ENCODE data around the gene CD3D.
A peak's percentile ranks its signal among the peaks of the same experiment; 100 is the strongest.

CD3D gene

GRCh38 chr11:118349475-118349874 is 7.0 kb upstream of the CD3D start:
- Mint-ChIP-seq H3K36me3 (ENCODE audit: low read depth) (peaks cover 62% of the 10 kb centered on the region), H3K4me1 (ENCODE audit: low read depth) (peaks cover 58% of the 10 kb centered on the region), H3K4me3 (no peak overlapping the region), H3K27me3 (no peaks in the 10 kb centered on the region), H3K27ac (peak overlapping the region; percentile 64), H3K9me3 (no peaks in the 10 kb centered on the region)

GRCh38 chr11:118343981-118344515 is 1.5 kb upstream of the CD3D start, which contains the start of gene CD3G:
CD3G (plus strand) TSS chr11:118344344; CDS start chr11:118344424, 80 bp downstream.
- H3K4me1 Mint-ChIP-seq (ENCODE audit: low read depth), result peaks cover 65% of the 10 kb centered on the region
- H3K27me3 Mint-ChIP-seq, result no peaks in the 10 kb centered on the region
- peak within 1 kb of the TSS; percentile 98 for H3K27ac Mint-ChIP-seq
- peaks cover 54% of the 10 kb centered on the region for H3K36me3 Mint-ChIP-seq (ENCODE audit: low read depth)
- H3K4me3 Mint-ChIP-seq, result peak within 1 kb of the TSS; percentile 89
- H3K9me3 Mint-ChIP-seq, result no peaks in the 10 kb centered on the region

- Mint-ChIP-seq H3K4me3 (peak overlapping the region; percentile 89), H3K36me3 (ENCODE audit: low read depth) (peaks cover 54% of the 10 kb centered on the region), H3K27ac (peak overlapping the region; percentile 98), H3K9me3 (no peaks in the 10 kb centered on the region), H3K4me1 (ENCODE audit: low read depth) (peaks cover 65% of the 10 kb centered on the region), H3K27me3 (no peaks in the 10 kb centered on the region)
Observed at GRCh38 chr11:118343248-118343647, 743 bp upstream of the CD3D start.

- Mint-ChIP-seq H3K27me3 (no peaks in the 10 kb centered on the region), H3K9me3 (no peaks in the 10 kb centered on the region), H3K4me3 (peak overlapping the region; percentile 89), H3K27ac (peak overlapping the region; percentile 98), H3K4me1 (ENCODE audit: low read depth) (peaks cover 57% of the 10 kb centered on the region), H3K36me3 (ENCODE audit: low read depth) (peaks cover 60% of the 10 kb centered on the region)
Observed at GRCh38 chr11:118341815-118342489, 553 bp downstream of the CD3D start.

GRCh38 chr11:118341261-118341660 is 1.2 kb downstream of the CD3D start:
- H3K36me3 Mint-ChIP-seq (ENCODE audit: low read depth), result peaks cover 61% of the 10 kb centered on the region
- H3K27ac Mint-ChIP-seq, result peak overlapping the region; percentile 98
- no peaks in the 10 kb centered on the region for H3K27me3 Mint-ChIP-seq
- H3K4me3 Mint-ChIP-seq, result peak overlapping the region; percentile 89
- peaks cover 55% of the 10 kb centered on the region for H3K4me1 Mint-ChIP-seq (ENCODE audit: low read depth)
- H3K9me3 Mint-ChIP-seq, result no peaks in the 10 kb centered on the region

GRCh38 chr11:118340449-118340848 is 2.1 kb downstream of the CD3D start:
- Mint-ChIP-seq H3K4me3 (peak overlapping the region; percentile 89), H3K4me1 (ENCODE audit: low read depth) (peaks cover 50% of the 10 kb centered on the region), H3K27me3 (no peaks in the 10 kb centered on the region)

GRCh38 chr11:118339281-118339961 is 3.1 kb downstream of the CD3D start:
- H3K4me1 Mint-ChIP-seq (ENCODE audit: low read depth), result peaks cover 51% of the 10 kb centered on the region
- H3K36me3 Mint-ChIP-seq (ENCODE audit: low read depth), result peaks cover 49% of the 10 kb centered on the region
- peak overlapping the region; percentile 89 for H3K4me3 Mint-ChIP-seq
- H3K27ac Mint-ChIP-seq, result peak overlapping the region; percentile 98
- H3K9me3 Mint-ChIP-seq, result no peaks in the 10 kb centered on the region
- no peaks in the 10 kb centered on the region for H3K27me3 Mint-ChIP-seq

More at GRCh38 chr11:118340449-118340848, 2.1 kb downstream of the CD3D start:
- H3K9me3 Mint-ChIP-seq, result no peaks in the 10 kb centered on the region
- H3K27ac Mint-ChIP-seq, result peak overlapping the region; percentile 98
- H3K36me3 Mint-ChIP-seq (ENCODE audit: low read depth), result peaks cover 57% of the 10 kb centered on the region

- H3K9me3 Mint-ChIP-seq, result no peaks in the 10 kb centered on the region
- peak overlapping the region; percentile 98 for H3K27ac Mint-ChIP-seq
- peak overlapping the region; percentile 89 for H3K4me3 Mint-ChIP-seq
- H3K27me3 Mint-ChIP-seq, result no peaks in the 10 kb centered on the region
- H3K36me3 Mint-ChIP-seq (ENCODE audit: low read depth), result peaks cover 49% of the 10 kb centered on the region
- peaks cover 49% of the 10 kb centered on the region for H3K4me1 Mint-ChIP-seq (ENCODE audit: low read depth)
Observed at GRCh38 chr11:118338637-118339061, 3.9 kb downstream of the CD3D start.

GRCh38 chr11:118334745-118335144 is 7.8 kb downstream of the CD3D start:
- Mint-ChIP-seq H3K4me1 (ENCODE audit: low read depth) (peaks cover 47% of the 10 kb centered on the region), H3K36me3 (ENCODE audit: low read depth) (peaks cover 27% of the 10 kb centered on the region), H3K4me3 (peak overlapping the region; percentile 59), H3K27me3 (no peaks in the 10 kb centered on the region), H3K27ac (peak overlapping the region; percentile 85), H3K9me3 (no peaks in the 10 kb centered on the region)

- Mint-ChIP-seq H3K4me1 (ENCODE audit: low read depth) (peaks cover 19% of the 10 kb centered on the region), H3K27me3 (no peaks in the 10 kb centered on the region), H3K4me3 (no peak overlapping the region), H3K9me3 (no peaks in the 10 kb centered on the region), H3K27ac (peak overlapping the region; percentile 22), H3K36me3 (ENCODE audit: low read depth) (peaks cover 3% of the 10 kb centered on the region)
Observed at GRCh38 chr11:118328745-118329144, 13.8 kb downstream of the CD3D start.

- Mint-ChIP-seq H3K9me3 (peaks cover 2% of the 10 kb centered on the region), H3K4me1 (ENCODE audit: low read depth) (peaks cover 39% of the 10 kb centered on the region), H3K36me3 (ENCODE audit: low read depth) (peaks cover 3% of the 10 kb centered on the region), H3K27me3 (no peaks in the 10 kb centered on the region), H3K4me3 (no peak overlapping the region), H3K27ac (no peak overlapping the region)
Observed at GRCh38 chr11:118325283-118325682, 17.2 kb downstream of the CD3D start.

GRCh38 chr11:118322721-118323120 is 19.8 kb downstream of the CD3D start:
- H3K27ac Mint-ChIP-seq, result no peak overlapping the region
- no peaks in the 10 kb centered on the region for H3K27me3 Mint-ChIP-seq
- peaks cover 54% of the 10 kb centered on the region for H3K4me1 Mint-ChIP-seq (ENCODE audit: low read depth)
- H3K36me3 Mint-ChIP-seq (ENCODE audit: low read depth), result peaks cover under 1% of the 10 kb centered on the region
- H3K9me3 Mint-ChIP-seq, result peaks cover 3% of the 10 kb centered on the region
- H3K4me3 Mint-ChIP-seq, result no peak overlapping the region

GRCh38 chr11:118321386-118322082 is 21.0 kb downstream of the CD3D start:
- Mint-ChIP-seq H3K4me3 (no peak overlapping the region), H3K4me1 (ENCODE audit: low read depth) (peaks cover 64% of the 10 kb centered on the region), H3K36me3 (ENCODE audit: low read depth) (peaks cover 6% of the 10 kb centered on the region), H3K9me3 (peaks cover 3% of the 10 kb centered on the region), H3K27ac (no peak overlapping the region), H3K27me3 (no peaks in the 10 kb centered on the region)

GRCh38 chr11:118320515-118320914 is 22.0 kb downstream of the CD3D start:
- H3K4me1 Mint-ChIP-seq (ENCODE audit: low read depth), result peaks cover 74% of the 10 kb centered on the region
- no peaks in the 10 kb centered on the region for H3K27me3 Mint-ChIP-seq
- no peak overlapping the region for H3K4me3 Mint-ChIP-seq
- peaks cover 3% of the 10 kb centered on the region for H3K9me3 Mint-ChIP-seq
- peaks cover 9% of the 10 kb centered on the region for H3K36me3 Mint-ChIP-seq (ENCODE audit: low read depth)
- H3K27ac Mint-ChIP-seq, result no peak overlapping the region

- peak overlapping the region; percentile 33 for H3K27ac Mint-ChIP-seq
- peaks cover 3% of the 10 kb centered on the region for H3K9me3 Mint-ChIP-seq
- H3K36me3 Mint-ChIP-seq (ENCODE audit: low read depth), result peaks cover 18% of the 10 kb centered on the region
- H3K4me1 Mint-ChIP-seq (ENCODE audit: low read depth), result peaks cover 85% of the 10 kb centered on the region
- H3K4me3 Mint-ChIP-seq, result no peak overlapping the region
- no peaks in the 10 kb centered on the region for H3K27me3 Mint-ChIP-seq
Observed at GRCh38 chr11:118319337-118319707, 23.2 kb downstream of the CD3D start.

Measured in stimulated activated naive CD8-positive, alpha-beta T cell treated with anti-CD3 and anti-CD28 coated beads, Interleukin-15, Interleukin-2, amounts not matched to agents 100 ng/mL and 50 ng/mL, for 24 hours (primary cell).